GM18507 (cell line): ENCODE data around the gene PXDN.

Experiments used
- DNase-seq: peaks from one replicate; pipeline ENCODE4 v3.0.0; 2011; ENCODE audit warnings: low read depth; ENCODE audit not compliant: insufficient read length; ENCODE audit errors: extremely low spot score
- FAIRE-seq: peaks from 2 replicates; lab custom pipeline; 2011; peaks lifted over from hg19 to GRCh38; lab: Jason Lieb, UNC

PXDN gene

GRCh38 chr2:1678609-1679008 is 65.7 kb downstream of the PXDN start:
- FAIRE-seq (no peak), DNase-seq (no peak)

- DNase-seq (no peak), FAIRE-seq (no peak)
These were observed 66.5 kb downstream of the PXDN start for GRCh38 chr2:1677821-1678165.

- no peak for FAIRE-seq
- no peak for DNase-seq
These were observed 67.1 kb downstream of the PXDN start for GRCh38 chr2:1676913-1677820.

- DNase-seq = no peak
- no peak for FAIRE-seq
These were observed 68.0 kb downstream of the PXDN start for GRCh38 chr2:1676091-1676912.

GRCh38 chr2:1675633-1676032 is 68.7 kb downstream of the PXDN start:
- DNase-seq (no peak), FAIRE-seq (no peak)

- DNase-seq = no peak
- no peak for FAIRE-seq
These were observed 69.4 kb downstream of the PXDN start for GRCh38 chr2:1674766-1675397.

- DNase-seq (no peak), FAIRE-seq (no peak)
These were observed 70.0 kb downstream of the PXDN start for GRCh38 chr2:1674276-1674675.

- no peak for DNase-seq
- no peak for FAIRE-seq
These were observed 71.0 kb downstream of the PXDN start for GRCh38 chr2:1673160-1673944.

- DNase-seq = no peak
- FAIRE-seq = no peak
These were observed 71.6 kb downstream of the PXDN start for GRCh38 chr2:1672738-1673137.

GRCh38 chr2:1671916-1672315 is 72.4 kb downstream of the PXDN start:
- DNase-seq = no peak
- FAIRE-seq = no peak

- FAIRE-seq = no peak
- no peak for DNase-seq
These were observed 73.7 kb downstream of the PXDN start for GRCh38 chr2:1670636-1671035.

- no peak for DNase-seq
These were observed 78.4 kb downstream of the PXDN start for GRCh38 chr2:1665761-1666505.

GRCh38 chr2:1664698-1665097 is 79.6 kb downstream of the PXDN start:
- no peak for FAIRE-seq
- DNase-seq = no peak

More at GRCh38 chr2:1665761-1666505, 78.4 kb downstream of the PXDN start:
- no peak for FAIRE-seq

- FAIRE-seq (no peak), DNase-seq (no peak)
These were observed 80.2 kb downstream of the PXDN start for GRCh38 chr2:1664076-1664605.

GRCh38 chr2:1663621-1664020 is 80.7 kb downstream of the PXDN start:
- FAIRE-seq (no peak), DNase-seq (no peak)

GRCh38 chr2:1662606-1663180 is 81.6 kb downstream of the PXDN start:
- no peak for FAIRE-seq

GRCh38 chr2:1661891-1662605 is 82.3 kb downstream of the PXDN start:
- no peak for FAIRE-seq
- no peak for DNase-seq

More at GRCh38 chr2:1662606-1663180, 81.6 kb downstream of the PXDN start:
- no peak for DNase-seq
